H1 (cell line): ENCODE results near the gene CPO. TPM values are rescaled to one million over a fixed set of nuclear protein-coding genes. Genes with fewer than 3 reads are reported as not detected.

Source experiments
- CEBPB ChIP-seq: IDR thresholded peaks from 2 replicates; pipeline ENCODE4 v1.6.1; 2012; ENCODE audit warnings: low read depth, low read length
- CHD2 ChIP-seq: IDR thresholded peaks from 2 replicates; pipeline ENCODE4 v1.6.1; 2012; ENCODE audit warnings: low read length, improper control_type of control experiment
- CHD7 ChIP-seq: fragments of 300-600 bp; sonication (generic); IDR thresholded peaks from 2 replicates; pipeline ENCODE4 v1.7.1; 2012; ENCODE audit warnings: low read length, moderate library complexity, mild to moderate bottlenecking, inconsistent platforms; ENCODE audit not compliant: insufficient replicate concordance
- EZH2 ChIP-seq: fragments of 200-600 bp; sonication (generic); IDR thresholded peaks from 2 replicates; pipeline ENCODE4 v1.7.1; 2012; ENCODE audit warnings: low read depth, mild to moderate bottlenecking, moderate library complexity, low read length, inconsistent platforms; ENCODE audit not compliant: severe bottlenecking
- RXRA ChIP-seq: IDR thresholded peaks from 2 replicates; pipeline ENCODE4 v1.6.1; 2011; ENCODE audit warnings: low read depth, mild to moderate bottlenecking, low read length, moderate library complexity; ENCODE audit not compliant: insufficient read depth
- SIN3A ChIP-seq, 2 experiments: IDR thresholded peaks in 1 of 2; conservative IDR thresholded peaks in 1 of 2; 2 replicates each; pipeline ENCODE4 v1.6.1; 2011 to 2012; ENCODE audit warnings: low read length in 2 of 2, improper control_type of control experiment in 1 of 2, low read depth in 1 of 2, mild to moderate bottlenecking in 1 of 2
- SIRT6 ChIP-seq: IDR thresholded peaks from one replicate; pipeline ENCODE4 v1.7.1; 2012; ENCODE audit warnings: low read length, inconsistent platforms
- TEAD4 ChIP-seq: IDR thresholded peaks from 2 replicates; pipeline ENCODE4 v1.6.1; 2012; ENCODE audit warnings: low read depth, low read length, inconsistent platforms, mixed read lengths
- YY1 ChIP-seq: IDR thresholded peaks from 2 replicates; pipeline ENCODE4 v1.6.1; 2011; ENCODE audit warnings: low read depth, mild to moderate bottlenecking, low read length
- polyA plus RNA-seq, 7 experiments: library from polyadenylated mRNA; depleted of rRNA in 3 of 7; stranded (reverse) in 5 of 7; unstranded in 2 of 7; fragments of >200 nt in 5 of 7; fragments of 200-250 nt in 2 of 7; gene quantifications; 1 replicate in 5 of 7; 2 replicates in 1 of 7; 4 replicates in 1 of 7; pipeline versions ENCODE4 v1.2.1 to v1.2.3, GENCODE V29; 2011 to 2013; ENCODE audit warnings: missing spikeins in 2 of 7, mixed read lengths in 2 of 7
- total RNA-seq: library from RNA; stranded (reverse); fragmentation: NEBNext Ultra II Directional; extraction: Animal tissue kit (Norgen Biotek cat#: 25700); gene quantifications from 2 replicates; pipeline ENCODE4 v1.2.1, GENCODE V29; 2021

CPO gene
- total and polyA plus RNA-seq, 2 of the 8 experiments (the other 6 are each of a cell fraction or from before 2014, with no cell fraction given), result 1.3 TPM

GRCh38 chr2:206958261-206958660 lies 18.9 kb downstream of the CPO start (continued):
- TF ChIP-seq CHD7, result no peak
- TF ChIP-seq EZH2, result no peak
- no peak for TF ChIP-seq TEAD4
- no peak for TF ChIP-seq CEBPB
- TF ChIP-seq SIN3A (conservative IDR thresholded peaks at IDR 0.05 in 1 of 2, IDR thresholded peaks at IDR 0.05 in 1 of 2; ENCODE audit: low read depth in 1 of 2, low read length in 2 of 2), result no peak
- TF ChIP-seq YY1, result no peak
- no peak for TF ChIP-seq CHD2
- no peak for TF ChIP-seq RXRA
- no peak for TF ChIP-seq SIRT6
